Common myeloid progenitor, CD34-positive (primary cell): Measurements from ENCODE around the gene PATE4.
A peak's percentile ranks its signal among the peaks of the same experiment; 100 is the strongest.

ENCODE experiments used
- CTCF ChIA-PET: fragments of 350-600 bp; sonication (Branson Sonifier 250); formaldehyde crosslinking; loops from one replicate; lab custom pipeline; 2021; ENCODE audit warnings: antibody characterized with exemption; lab: Charles Lee
- POLR2A ChIA-PET: fragments of 350-600 bp; sonication (Branson Sonifier 250); formaldehyde crosslinking; loops from one replicate; lab custom pipeline; 2021; ENCODE audit warnings: antibody characterized with exemption; lab: Charles Lee
- DNase-seq, 3 donors: peaks; one replicate each; pipeline versions ENCODE4 v3.0.0 to v3.0.0-alpha.2; 2013
- H3K27ac ChIP-seq, 2 experiments: 1 replicate in 1 of 2; 2 replicates in 1 of 2; pipeline ENCODE4 v1.7.0; 2013; ENCODE audit warnings: inconsistent platforms in 2 of 2, low read length in 2 of 2, mild to moderate bottlenecking in 2 of 2, low read depth in 1 of 2, moderate library complexity in 1 of 2; ENCODE audit not compliant: severe bottlenecking in 2 of 2, insufficient read depth in 1 of 2, poor library complexity in 1 of 2
- H3K27me3 ChIP-seq, 5 experiments: replicated peaks in 2 of 5; 1 replicate in 3 of 5; 2 replicates in 2 of 5; pipeline versions ENCODE4 v1.6.1 to v1.7.0; 2013; ENCODE audit warnings: low read length in 4 of 5, mild to moderate bottlenecking in 2 of 5, moderate library complexity in 2 of 5, inconsistent platforms in 1 of 5; ENCODE audit not compliant: insufficient read depth in 5 of 5, control insufficient read depth in 4 of 5
- H3K36me3 ChIP-seq, 4 experiments: 1 replicate in 2 of 4; 2 replicates in 2 of 4; pipeline versions ENCODE4 v1.6.1 to v1.7.0; 2013; ENCODE audit warnings: low read length in 3 of 4, control low read depth in 1 of 4, mild to moderate bottlenecking in 1 of 4; ENCODE audit not compliant: control insufficient read depth in 4 of 4, insufficient read depth in 4 of 4
- H3K4me1 ChIP-seq, 4 experiments: 1 replicate in 3 of 4; 2 replicates in 1 of 4; pipeline versions ENCODE4 v1.6.1 to v1.7.1; 2013; ENCODE audit warnings: low read length in 3 of 4, mild to moderate bottlenecking in 3 of 4, control low read depth in 1 of 4, inconsistent platforms in 1 of 4, moderate library complexity in 1 of 4; ENCODE audit not compliant: control insufficient read depth in 4 of 4, insufficient read depth in 4 of 4; ENCODE audit errors: control extremely low read depth in 1 of 4
- H3K4me3 ChIP-seq, 7 experiments: 1 replicate in 4 of 7; 2 replicates in 3 of 7; pipeline versions ENCODE4 v1.5.1 to v1.7.0; 2013; ENCODE audit warnings: mild to moderate bottlenecking in 7 of 7, low read length in 6 of 7, moderate library complexity in 6 of 7, inconsistent platforms in 2 of 7, low read depth in 2 of 7, control low read depth in 1 of 7; ENCODE audit not compliant: insufficient read depth in 4 of 7, control insufficient read depth in 1 of 7; ENCODE audit errors: extremely low read depth in 1 of 7
- H3K9me3 ChIP-seq, 5 experiments: 1 replicate in 4 of 5; 2 replicates in 1 of 5; pipeline versions ENCODE4 v1.6.1 to v1.7.1; 2013; ENCODE audit warnings: low read length in 4 of 5, mild to moderate bottlenecking in 2 of 5, inconsistent platforms in 1 of 5, low read depth in 1 of 5, moderate library complexity in 1 of 5; ENCODE audit not compliant: control insufficient read depth in 4 of 5, insufficient read depth in 2 of 5; ENCODE audit errors: control extremely low read depth in 1 of 5
- WGBS: methylation state at CpG from one replicate; pipeline ENCODE4 v1.1.5; 2013; ENCODE audit not compliant: insufficient coverage; 5-methylcytosine and 5-hydroxymethylcytosine counted together

PATE4 gene

GRCh38 chr11:125883375-125883774 lies 50.3 kb downstream of the PATE4 start:
- H3K27me3 ChIP-seq: peaks cover 0 to 13% (median 2%) of the 10 kb centered on the region in 5 experiments
- ChIA-PET CTCF (no interaction called here), POLR2A (no interaction called here)
- 85% methylated on average over 8 of the region's 8 CpGs for WGBS
- no peaks in the 10 kb centered on the region for H3K9me3 ChIP-seq
- no peak overlapping the region for H3K4me3 ChIP-seq
- no peak overlapping the region for H3K27ac ChIP-seq
- H3K4me1 ChIP-seq: peaks cover 3 to 14% (median 13%) of the 10 kb centered on the region in 4 experiments
- H3K36me3 ChIP-seq: no peaks in the 10 kb centered on the region
- no peak for DNase-seq

- H3K9me3 ChIP-seq: no peaks in the 10 kb centered on the region
- peak; percentile 20 to 64 (median 50) for DNase-seq
- H3K4me3 ChIP-seq: peak overlapping the region in 5 of 7 experiments; percentile 26 to 86 (median 84)
- H3K4me1 ChIP-seq: peaks cover 6 to 18% (median 16%) of the 10 kb centered on the region in 4 experiments
- H3K27ac ChIP-seq: no peak overlapping the region
- CTCF ChIA-PET: interaction anchor here (1.6 to 2.2 kb wide), 3 partner anchors 9 to 16 kb away, joined by 4 to 9 read pairs (median 5); partner anchors contain the start of gene PUS3
- peaks cover 0 to 2% (median under 1%) of the 10 kb centered on the region in 4 experiments for H3K36me3 ChIP-seq
- POLR2A ChIA-PET: interaction anchor here (1.7 kb wide), 1 partner anchor 16 kb away, joined by 9 read pairs; the partner anchor contains the start of gene PUS3
- peaks cover 0 to 10% (median 0%) of the 10 kb centered on the region in 5 experiments for H3K27me3 ChIP-seq
- 41% methylated on average over 12 of the region's 24 CpGs for WGBS
Observed at GRCh38 chr11:125886997-125887372, 53.9 kb downstream of the PATE4 start.

- Histone ChIP-seq H3K27ac (peak within 1 kb of the TSS in 1 of 2 experiments; percentile 49), H3K4me3 (peak within 1 kb of the TSS; percentile 68 to 86 (median 79)), H3K27me3 (peaks cover 0 to 10% (median 0%) of the 10 kb centered on the region in 5 experiments), H3K9me3 (no peaks in the 10 kb centered on the region), H3K36me3 (peaks cover 2 to 4% (median 3%) of the 10 kb centered on the region in 4 experiments), H3K4me1 (peaks cover 6 to 18% (median 16%) of the 10 kb centered on the region in 4 experiments)
- under 1% methylated on average over 75 of the region's 91 CpGs for WGBS
- peak; percentile 95 to 98 (median 98) for DNase-seq
- ChIA-PET CTCF (interaction anchor here (1.2 to 2.2 kb wide), 4 partner anchors 8 to 16 kb away, joined by 3 to 9 read pairs (median 4); partner anchors contain the start of gene PUS3), POLR2A (interaction anchor here (0.5 to 1.7 kb wide), 3 partner anchors 9 to 381 kb away, joined by 3 to 9 read pairs (median 3); partner anchors contain the start of genes FOXRED1 and PUS3)
Observed at GRCh38 chr11:125887373-125888324, 54.5 kb downstream of the PATE4 start, which contains the start of gene HYLS1. HYLS1 (plus strand) TSS chr11:125887668; CDS start chr11:125899369, 11,701 bp downstream.
